Stimulated activated CD8-positive, alpha-beta memory T cell treated with anti-CD3 and anti-CD28 coated beads, Interleukin-12 subunit alpha, Interleukin-12 subunit beta, amount 100 ng/mL, for 24 hours (primary cell): ENCODE measurements around the gene NPIPB12.
"Not testable (repeated sequence)": the region's sequence is repeated elsewhere in the genome, so short reads cannot be mapped to it uniquely, and the experiment has no call there.

Experiments used
- DNase-seq: peaks from one replicate; pipeline ENCODE4 v3.0.0-alpha.2; 2020; ENCODE audit errors: extremely low read depth

Gene NPIPB12

GRCh38 chr16:29506308-29506707 is at the start of gene NPIPB12:
NPIPB12 (minus strand) TSS chr16:29506408.
- not testable (repeated sequence) for DNase-seq

- not testable (repeated sequence) for DNase-seq
Measured at GRCh38 chr16:29521520-29521919, 15.3 kb upstream of the NPIPB12 start.

GRCh38 chr16:29482276-29482675 is 23.9 kb downstream of the NPIPB12 start:
- not testable (repeated sequence) for DNase-seq

- DNase-seq, result not testable (repeated sequence)
Measured at GRCh38 chr16:29472065-29472464, 34.1 kb downstream of the NPIPB12 start.

- DNase-seq, result not testable (repeated sequence)
Measured at GRCh38 chr16:29469660-29470059, 36.5 kb downstream of the NPIPB12 start.

- not testable (repeated sequence) for DNase-seq
Measured at GRCh38 chr16:29467654-29468366, 38.4 kb downstream of the NPIPB12 start.

GRCh38 chr16:29466904-29467303 is 39.3 kb downstream of the NPIPB12 start:
- DNase-seq, result not testable (repeated sequence)

GRCh38 chr16:29465985-29466824 is 40.0 kb downstream of the NPIPB12 start:
- not testable (repeated sequence) for DNase-seq

GRCh38 chr16:29460647-29461030 is 45.6 kb downstream of the NPIPB12 start:
- not testable (repeated sequence) for DNase-seq

GRCh38 chr16:29459706-29460646 is 46.2 kb downstream of the NPIPB12 start, which contains the start of gene SULT1A4:
SULT1A4 (plus strand) TSS chr16:29459913; CDS start chr16:29461386, 1,473 bp downstream.
- DNase-seq, result not testable (repeated sequence)

- not testable (repeated sequence) for DNase-seq
Measured at GRCh38 chr16:29457660-29458059, 48.5 kb downstream of the NPIPB12 start.

GRCh38 chr16:29454828-29455227 is 51.4 kb downstream of the NPIPB12 start:
- DNase-seq, result not testable (repeated sequence)

GRCh38 chr16:29454269-29454668 is 51.9 kb downstream of the NPIPB12 start, which contains the start of the genes BOLA2 and SLX1B:
BOLA2 (minus strand) TSS chr16:29454351; CDS start chr16:29454253, 98 bp downstream.
SLX1B (plus strand) TSS chr16:29454533.
- DNase-seq, result not testable (repeated sequence)

- DNase-seq, result not testable (repeated sequence)
Measured at GRCh38 chr16:29453754-29454153, 52.5 kb downstream of the NPIPB12 start.
